NCI-H526 (cell line): Measurements from ENCODE around the gene SRGAP3.

Experiments
- DNase-seq, 2 experiments: peaks; one replicate each; lab custom pipeline; 2025; lab: John Stamatoyannopoulos, UW

SRGAP3 gene

DNA sequence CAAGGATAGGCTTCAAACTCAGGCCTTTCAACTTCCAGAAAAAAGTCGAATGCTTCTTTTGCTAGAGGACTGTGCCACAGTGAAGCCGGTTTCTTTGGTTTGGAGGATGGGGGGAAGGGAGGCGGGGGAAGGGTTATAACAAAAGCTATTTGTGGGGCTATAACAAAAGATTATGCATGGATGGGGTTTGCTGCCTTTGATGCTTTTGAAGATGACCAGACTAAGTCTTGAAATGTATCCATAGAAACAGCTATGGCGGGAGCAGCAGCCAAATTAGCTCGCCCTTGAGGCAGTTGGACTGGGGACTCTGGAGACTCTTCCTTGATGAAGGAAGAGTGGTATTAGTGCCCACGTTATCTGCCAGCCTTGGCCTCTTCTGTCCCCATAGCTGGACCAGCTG, 47.5 kb downstream of the SRGAP3 start:
- no peak for DNase-seq

DNA sequence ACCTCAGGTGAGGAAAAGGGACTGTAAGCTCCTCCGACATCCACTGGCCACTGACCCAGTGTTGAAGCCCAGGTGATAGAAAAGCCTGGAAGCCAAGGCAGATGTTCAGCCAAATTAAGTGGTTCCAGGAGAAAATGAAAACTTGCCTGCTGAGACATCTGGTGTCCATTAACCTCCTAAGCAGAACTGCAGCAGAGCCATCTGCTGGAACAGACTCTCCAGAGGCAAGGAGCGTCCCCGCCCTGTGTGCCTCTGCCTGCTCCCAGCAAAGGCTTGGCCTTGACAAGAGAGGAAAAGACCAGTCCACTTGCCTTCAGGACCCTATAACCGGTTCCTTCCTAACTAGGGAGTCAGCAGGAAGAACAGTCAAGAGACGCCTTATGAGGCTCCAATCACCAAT, 48.2 kb downstream of the SRGAP3 start:
- no peak for DNase-seq

DNA sequence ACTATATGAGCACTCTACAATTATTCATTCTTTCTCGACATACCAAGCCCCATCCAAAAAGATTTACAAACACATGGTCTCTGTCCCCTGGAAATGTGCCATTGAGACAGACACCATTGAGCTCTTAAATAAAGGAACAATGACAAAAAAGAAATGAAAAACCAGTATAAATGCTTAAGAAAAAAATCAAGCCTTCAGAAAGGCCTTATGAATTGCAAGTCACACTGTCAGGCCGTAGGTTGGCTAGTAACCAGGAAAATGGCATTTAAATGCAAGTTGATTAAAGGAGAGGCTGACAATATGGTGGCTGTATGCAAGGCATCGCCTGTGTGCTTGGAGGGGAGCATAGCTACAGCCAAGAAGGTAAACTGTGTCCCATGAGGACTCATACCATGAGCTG, 49.7 kb downstream of the SRGAP3 start:
- DNase-seq, result no peak

DNA sequence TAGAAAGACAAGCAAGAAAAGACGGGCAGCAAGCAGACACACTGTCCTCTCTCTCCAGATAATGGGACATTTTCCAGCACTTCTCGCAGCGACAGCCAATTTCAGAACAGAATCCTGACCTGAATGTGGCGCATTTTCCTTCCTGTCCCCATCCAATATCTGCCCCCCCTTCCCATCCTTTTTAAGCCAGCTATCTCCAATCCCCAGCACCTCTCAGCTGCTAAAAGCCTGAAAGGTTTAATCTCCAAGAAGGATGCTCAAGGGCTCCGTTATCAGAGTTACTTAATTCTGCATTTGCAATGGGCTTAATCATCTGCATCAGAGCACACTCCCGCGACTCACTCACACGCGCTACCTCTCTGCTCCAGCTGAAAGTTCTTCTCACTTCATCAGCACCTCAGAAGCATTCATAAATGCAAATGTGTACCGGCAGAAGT, 50.5 kb downstream of the SRGAP3 start:
- no peak for DNase-seq

DNA sequence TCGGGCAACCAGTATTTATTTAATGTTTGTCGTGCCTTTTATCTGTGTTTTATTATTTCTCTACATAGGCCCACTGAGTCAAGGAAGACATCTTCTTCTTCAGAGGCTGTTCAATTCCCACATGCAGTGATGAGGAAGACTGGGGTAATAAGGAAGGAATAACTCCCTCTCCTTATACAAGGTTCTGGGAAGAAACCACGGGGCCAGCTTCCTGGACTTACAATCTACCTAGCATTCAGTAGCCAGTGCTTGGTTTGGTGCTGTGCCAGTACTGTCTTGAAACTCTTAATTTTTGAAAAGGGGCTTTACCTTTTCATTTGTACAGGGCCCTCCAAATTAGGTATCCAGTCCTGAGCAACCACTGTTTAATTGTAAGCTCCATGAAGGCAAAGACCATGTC, 51.2 kb downstream of the SRGAP3 start:
- DNase-seq, result no peak

DNA sequence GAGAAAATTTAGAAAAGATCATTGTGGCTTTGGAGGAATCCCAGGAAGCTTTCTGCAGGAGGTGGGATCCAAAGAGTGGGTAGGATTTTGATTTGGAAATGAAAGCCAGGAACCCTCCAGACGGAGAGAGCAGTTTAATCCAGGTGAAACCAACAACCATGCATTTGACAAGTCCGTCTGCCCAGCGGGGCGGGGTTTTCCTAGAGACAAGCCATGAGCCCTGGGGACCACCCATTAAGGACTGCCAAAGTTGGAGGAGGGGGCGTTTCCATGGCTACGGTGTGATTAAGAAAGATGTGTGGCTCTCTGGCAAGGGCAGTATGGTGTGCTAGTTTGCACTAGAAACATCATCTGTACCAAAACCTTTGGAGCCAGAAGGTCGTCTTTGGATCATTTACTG, 53.4 kb downstream of the SRGAP3 start:
- DNase-seq, result no peak

DNA sequence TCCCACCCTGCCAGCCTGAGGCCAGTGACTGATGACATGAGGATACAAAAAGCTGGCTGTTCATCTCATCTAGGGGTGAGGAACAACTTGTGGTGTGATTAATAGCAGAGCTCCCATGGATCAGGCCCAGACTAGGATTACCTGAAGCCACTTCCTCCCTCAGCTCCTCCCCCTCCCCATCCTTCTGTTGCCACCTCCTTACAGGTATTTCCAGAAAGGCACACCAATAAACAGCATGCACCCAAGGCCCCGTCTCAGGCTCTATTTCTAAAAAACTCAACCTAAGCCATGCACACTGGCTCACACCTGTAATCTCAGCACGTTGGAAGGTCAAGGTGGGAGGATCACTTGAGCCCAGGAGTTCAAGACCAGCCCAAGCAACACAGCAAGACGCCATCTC, 54.1 kb downstream of the SRGAP3 start:
- no peak for DNase-seq

DNA sequence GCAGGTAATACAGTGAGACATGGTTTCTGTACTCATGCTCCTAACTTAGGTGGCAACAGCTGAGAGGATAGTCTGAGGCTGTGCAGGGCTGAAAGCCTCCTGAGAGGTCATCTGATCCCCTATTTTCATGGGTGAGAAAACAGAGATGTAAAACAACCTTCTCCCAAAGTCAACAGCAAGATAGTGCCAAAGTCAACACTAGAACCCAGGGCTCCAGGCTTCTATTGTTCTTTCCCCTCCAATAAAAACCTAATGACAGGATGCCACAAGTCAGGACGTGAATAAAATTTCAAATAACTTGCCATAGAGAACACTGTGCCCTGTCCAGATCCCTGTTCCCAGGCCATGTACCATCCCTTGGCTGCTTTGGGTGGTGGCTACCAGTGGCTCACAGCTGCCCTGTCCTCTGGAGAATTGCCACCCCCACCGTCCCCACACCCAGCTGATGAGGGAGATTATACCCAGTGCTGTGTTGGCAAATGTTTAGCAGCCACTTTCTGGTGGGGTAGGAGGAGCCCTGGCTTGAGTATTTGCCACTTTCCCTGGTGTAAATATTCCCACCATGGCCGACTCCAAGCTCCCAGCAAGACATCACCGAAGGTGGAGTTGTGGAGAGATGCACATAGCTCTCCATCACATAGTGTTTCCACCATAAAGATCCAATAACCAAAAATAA, 54.8 kb downstream of the SRGAP3 start:
- peak in 1 of 2 experiments; percentile 50 for DNase-seq

DNA sequence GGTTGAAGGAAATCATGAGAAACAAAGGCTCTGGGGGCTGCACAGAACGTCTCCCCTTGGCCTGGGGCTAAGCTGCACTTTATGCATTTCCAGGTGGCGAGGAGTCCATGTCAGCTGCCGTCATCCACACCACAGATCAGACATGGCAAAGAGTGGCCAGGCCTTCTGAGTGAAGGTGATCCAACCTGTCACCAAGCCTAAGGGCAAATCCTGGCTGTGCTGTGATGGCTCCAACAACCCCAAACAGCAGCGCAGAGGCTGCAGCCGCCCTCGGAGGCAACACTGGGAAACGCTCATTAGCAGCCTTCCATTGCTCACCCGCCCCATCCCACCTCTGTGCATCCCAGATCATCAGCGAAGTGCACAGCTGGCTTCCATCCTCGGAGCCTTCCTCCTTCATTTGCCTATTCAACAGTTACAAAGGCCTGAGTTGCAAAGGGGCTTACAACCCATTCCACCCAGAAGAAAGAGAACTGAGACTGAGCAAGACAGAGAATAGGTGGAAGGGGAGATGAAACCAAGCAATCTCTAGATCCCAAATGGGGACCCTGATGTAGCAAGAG, 55.7 kb downstream of the SRGAP3 start:
- peak in 1 of 2 experiments; percentile 23 for DNase-seq

DNA sequence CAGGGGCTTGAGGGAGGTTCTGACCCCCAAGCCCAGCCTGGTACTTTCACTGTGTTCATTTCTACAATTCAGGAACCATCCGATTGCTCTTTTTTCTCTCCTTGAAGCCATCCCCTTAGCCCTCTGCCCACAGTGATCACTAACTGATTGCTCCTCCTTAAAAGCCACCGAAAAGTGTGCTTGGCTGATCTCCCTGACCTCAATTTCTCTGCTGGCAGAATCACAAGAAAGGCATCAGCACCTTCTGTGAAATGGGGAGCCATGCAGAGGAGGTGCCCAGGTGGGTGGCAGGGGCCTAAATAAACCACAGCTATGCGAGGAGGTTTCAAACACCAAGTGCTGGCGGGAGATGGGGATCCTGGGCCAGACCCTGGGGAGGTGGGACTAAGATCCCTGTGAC, 56.2 kb downstream of the SRGAP3 start:
- no peak for DNase-seq

DNA sequence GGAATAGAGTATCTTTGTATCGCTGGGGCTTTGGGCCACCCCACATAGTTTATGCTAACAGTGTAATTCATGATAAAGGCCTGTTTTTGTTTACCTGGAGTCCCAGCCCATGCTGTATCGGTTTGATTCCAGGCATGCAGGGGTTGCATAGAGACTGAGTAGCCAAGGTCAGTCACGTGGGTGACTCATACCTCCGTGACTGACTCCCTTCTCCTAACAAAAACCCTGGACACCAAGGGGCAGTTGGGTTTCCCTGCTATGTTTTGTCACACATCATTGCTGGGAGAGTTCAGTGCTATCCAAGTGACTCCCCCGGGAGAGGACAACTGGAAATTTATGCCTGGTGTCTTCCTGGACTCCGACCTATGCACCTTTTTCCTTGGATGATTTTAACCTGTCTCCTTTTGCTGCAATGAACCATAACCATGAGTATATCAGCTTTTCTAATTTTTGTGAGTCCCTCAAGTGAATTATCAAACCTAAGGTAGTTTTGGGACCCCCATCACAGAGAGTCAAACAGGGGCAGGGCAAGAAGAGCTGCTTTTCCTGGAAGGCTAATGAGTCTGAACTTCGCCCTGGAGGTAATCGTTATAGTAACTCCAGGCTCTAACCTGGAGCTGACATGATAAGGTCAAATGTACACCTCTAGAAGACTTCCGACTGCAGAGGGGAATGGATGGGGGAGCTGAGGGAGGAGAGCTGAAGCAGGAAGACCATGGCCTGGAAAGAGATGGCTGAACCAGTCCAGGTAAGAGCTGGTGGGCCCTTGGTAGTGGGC, 57.0 kb downstream of the SRGAP3 start:
- no peak for DNase-seq

DNA sequence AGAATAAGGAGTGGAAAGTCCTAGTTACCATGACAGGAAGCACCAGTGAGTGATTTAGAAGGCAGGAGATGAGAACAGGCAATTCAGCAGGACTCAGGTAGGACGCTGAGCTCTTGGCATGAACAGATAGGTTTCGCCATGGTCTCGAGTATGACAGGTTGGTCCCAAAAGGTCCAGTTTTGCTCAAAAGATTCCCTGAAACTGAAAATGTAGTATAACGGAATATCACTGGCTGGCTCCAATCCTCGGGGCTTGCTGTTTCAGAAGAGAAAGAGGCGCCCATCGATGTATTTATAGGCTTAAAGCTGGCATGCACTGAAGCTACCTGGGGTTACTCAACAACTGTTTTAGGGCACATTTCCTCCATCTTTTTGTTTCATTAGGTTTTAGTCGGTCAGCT, 59.2 kb downstream of the SRGAP3 start:
- no peak for DNase-seq

DNA sequence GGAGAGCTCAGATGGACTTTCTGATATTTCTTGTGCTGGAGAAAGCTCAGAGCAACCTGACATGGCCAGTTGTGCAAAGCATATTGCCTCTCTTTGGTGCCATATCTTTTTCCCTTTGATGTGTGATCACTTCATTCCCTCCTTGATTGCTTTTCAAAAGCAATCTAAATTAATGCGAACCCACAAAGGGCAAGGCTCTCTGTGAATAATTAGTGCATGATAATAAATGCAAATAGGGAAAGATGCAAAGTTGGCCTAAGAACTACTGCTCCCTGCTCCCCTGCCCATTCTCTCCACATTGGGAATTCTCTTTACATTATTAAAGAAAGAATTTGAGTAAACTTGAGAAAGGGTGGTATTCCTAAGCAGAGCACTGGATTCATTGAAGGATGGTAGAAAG, 60.9 kb downstream of the SRGAP3 start:
- peak in 1 of 2 experiments; percentile 28 for DNase-seq

DNA sequence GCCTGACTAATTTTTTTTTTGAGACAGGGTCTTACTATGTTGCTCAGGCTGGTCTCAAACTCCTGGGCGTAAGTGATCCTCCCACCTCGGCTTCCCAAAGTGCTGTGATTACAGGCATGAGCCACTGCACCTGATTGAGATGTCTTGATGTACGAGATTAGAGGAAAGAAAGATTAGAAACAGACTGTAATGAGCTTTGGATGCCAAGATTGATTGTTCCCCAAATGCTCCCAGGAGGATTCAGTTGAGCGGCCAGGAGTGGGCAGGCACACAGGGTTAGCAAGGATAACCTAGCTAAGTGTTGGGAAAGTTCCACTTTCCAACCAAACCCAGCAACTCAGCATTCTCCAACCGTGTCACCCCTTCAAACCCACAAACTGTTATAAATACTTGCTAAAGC, 63.7 kb downstream of the SRGAP3 start:
- DNase-seq, result no peak

DNA sequence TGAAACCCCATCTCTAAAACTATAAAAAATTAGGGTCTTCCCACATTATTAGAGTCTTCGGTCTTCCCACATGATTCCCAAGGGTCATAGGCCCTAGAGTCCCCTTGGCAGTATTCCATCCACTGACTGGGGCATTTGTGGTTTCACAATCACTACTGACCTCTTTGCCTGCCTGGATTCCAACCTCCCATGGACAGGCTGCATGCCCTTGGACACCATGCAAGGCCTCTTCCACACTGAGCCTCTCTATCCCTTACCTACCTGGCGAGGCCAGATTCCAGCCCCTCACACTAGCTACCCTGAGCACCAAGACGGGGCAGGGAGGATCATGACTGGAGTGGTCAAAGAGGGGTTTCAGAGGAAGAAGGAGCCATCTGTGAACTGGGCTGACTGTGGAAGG, 64.4 kb downstream of the SRGAP3 start:
- no peak for DNase-seq

DNA sequence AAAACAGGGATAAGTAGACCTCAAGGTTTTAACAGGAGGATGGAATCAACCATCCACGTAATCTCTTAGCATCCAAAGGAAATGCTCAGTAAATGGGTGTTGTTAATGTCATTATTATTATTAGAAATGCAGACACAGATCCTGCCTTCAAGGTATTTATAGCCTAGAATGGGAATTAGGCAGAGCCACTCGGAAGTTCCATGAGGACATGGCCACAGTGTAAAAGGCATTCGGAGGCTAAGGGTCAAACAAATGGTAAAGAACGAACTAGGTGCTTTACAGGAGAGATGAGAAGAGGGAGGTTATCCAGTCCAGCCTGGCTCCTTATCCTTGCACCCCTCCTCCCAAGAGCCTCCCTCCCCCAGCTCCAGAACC, 65.0 kb downstream of the SRGAP3 start:
- DNase-seq, result no peak

DNA sequence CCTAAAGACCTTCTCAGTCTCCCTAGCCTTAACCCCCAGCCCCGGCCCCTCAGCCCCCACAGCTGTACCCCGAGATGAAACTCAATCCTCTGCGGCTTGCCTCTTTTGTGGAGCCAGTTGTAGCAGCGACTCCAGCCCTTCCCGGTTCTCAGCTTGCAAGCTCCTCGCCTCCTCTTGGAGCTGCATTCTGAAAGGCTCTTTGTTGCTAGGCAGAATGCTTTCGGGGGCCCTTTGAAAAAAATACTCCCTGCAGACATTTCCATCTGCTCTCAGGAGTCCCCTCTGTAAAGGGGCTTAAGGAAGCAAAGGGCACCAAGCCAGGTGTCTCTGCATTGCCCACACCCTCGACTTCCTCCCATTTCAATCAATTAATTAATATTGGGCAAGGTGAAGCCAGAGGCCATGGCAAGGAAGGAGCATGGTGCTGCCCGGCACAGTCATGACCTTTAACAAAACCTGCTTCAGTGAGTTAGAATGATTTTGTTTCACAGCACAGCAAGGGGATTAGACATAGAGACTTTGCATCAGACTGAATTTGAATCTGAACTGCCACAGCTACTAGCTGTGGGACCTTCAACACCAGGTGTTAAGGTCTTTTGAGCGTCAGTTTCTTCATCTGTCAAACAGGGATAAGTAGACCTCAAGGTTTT, 65.5 kb downstream of the SRGAP3 start:
- DNase-seq, result peak; percentile 43 to 66

DNA sequence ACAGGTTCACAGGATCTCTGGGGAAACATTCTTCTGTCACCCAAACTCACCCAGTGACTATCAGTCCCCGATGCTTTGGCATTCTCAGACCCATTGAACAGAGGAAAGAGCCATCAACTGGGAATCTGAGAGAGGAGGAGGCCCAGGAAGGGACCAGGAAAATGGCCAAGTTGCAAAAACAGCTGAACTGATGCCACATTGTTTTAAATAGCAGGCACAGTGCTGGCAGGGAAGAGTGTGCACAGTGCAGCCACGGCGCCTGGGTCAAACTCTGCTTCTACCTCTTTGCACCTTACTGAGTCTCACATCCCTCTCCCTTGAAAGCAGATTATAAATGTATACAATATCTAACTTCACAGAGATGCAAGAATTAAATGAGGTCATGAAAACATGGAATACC, 66.4 kb downstream of the SRGAP3 start:
- DNase-seq, result no peak

DNA sequence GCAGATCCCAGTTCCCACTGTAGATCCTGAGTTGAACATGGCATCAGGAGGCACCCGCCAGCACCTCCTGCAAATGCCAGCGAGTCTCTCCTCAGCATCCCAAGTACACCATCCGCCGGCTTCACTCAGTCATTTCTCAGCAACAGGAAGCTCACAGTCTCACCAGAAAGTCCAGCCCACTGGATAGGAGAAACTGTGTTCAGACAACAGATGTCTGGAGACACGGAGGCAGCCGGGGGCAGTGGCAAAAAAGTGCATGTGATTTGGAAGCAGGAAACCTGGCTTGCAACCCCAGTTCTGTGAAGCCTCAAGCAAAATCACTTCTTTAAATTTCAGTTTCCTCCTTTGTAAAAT, 68.7 kb downstream of the SRGAP3 start:
- no peak for DNase-seq

DNA sequence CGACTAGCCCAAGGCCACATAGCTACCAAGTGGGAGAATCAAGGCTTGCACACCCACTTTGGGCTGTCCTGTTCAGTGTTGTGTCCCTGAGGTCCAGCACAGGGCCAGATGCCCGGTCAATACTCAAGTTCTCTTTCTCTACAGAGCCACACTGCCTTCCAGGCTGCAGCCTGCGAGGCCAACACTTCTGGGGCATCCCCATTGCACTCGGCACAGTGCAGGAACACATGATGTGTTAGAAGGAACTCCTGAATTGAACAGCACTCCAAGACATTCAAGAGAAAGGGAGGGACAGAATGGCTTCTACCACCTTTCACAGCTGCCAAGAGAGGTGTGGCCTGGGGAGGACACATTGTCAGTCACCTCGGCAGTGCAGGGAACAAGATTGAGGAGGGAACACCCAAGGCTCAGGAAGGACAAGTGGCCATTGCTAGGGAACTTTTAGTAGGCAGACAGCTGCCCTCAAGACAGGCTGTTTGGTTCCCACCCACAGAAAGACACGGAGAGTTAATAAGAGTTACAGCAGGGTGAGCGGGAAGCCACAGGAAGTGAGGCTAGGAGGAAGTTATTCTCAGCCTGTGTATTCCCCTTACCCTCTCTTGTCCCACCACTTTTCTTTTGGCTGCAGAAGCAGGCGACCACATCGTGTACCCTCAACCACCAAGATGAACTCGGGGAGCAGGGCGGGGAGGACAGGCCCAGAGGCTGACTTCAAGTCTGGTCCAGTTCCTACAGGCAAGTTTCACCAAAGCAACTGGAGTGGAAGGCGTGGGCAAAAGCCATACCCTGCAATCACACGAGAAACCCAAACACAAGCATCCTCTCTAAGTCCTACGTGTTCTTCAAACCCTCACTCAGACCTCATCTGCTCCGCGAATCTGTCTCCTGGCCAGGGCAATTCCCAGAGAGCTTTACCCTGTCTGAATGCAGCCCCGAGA, 69.4 kb downstream of the SRGAP3 start:
- no peak for DNase-seq

DNA sequence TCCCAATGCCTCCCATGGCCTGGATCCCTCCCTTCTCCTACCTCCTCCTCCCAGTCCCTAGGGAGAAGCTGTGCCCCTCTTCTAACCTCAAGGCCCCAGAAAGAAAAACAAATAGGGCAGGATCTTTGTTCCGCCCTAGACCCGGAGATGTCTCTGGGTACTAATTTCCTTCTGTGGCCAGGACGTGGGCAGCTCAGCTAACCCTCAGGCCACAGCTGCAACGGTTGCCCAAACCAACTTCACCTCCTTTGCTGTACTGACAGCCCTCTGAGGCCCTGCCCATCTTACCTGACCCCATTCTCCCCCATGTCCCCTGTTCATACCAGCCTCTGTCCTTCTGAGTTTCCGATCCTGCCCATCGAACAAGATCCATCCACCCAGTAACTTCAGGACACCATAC, 70.7 kb downstream of the SRGAP3 start:
- no peak for DNase-seq

DNA sequence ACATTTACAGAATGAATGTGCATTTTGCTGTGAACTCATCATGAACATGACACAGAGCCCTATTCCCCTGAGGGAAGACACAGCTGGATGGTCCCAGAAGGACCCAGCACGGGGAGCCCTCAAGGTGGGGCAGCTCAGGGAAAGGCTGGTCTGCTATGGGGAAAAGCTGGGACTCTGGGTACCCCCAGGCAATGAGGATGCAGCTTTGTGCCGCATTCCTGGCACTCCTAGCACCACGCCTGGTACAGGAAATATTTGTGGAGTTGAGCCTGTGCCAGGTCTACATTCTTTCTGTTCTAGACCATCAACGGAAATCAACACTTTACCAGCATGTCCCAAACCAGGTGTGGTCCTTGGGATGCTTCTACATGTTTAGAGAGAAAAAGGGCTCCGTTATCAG, 74.0 kb downstream of the SRGAP3 start:
- DNase-seq, result no peak
